Retinal pigment epithelial cell (primary cell): ENCODE data around the gene NACC2.

Experiments used
- DNase-seq: peaks from one replicate; pipeline ENCODE4 v3.0.0-alpha.2; 2010; ENCODE audit warnings: low read depth
- H3K4me3 ChIP-seq: 2 replicates; pipeline ENCODE4 v1.5.1; 2011; ENCODE audit warnings: mild to moderate bottlenecking, low read length, control low read depth, moderate library complexity
- TF ChIP-seq, protein P1 (sequence below): conservative IDR thresholded peaks from 2 replicates; pipeline ENCODE4 v1.5.1; 2011; ENCODE audit warnings: low read depth, low read length, control low read depth, inconsistent platforms

NACC2 gene

GRCh38 chr9:135998016-135998380 lies 97.1 kb downstream of the NACC2 start:
- no peak overlapping the region for H3K4me3 ChIP-seq
- DNase-seq: no peak
- TF ChIP-seq, protein P1, sequence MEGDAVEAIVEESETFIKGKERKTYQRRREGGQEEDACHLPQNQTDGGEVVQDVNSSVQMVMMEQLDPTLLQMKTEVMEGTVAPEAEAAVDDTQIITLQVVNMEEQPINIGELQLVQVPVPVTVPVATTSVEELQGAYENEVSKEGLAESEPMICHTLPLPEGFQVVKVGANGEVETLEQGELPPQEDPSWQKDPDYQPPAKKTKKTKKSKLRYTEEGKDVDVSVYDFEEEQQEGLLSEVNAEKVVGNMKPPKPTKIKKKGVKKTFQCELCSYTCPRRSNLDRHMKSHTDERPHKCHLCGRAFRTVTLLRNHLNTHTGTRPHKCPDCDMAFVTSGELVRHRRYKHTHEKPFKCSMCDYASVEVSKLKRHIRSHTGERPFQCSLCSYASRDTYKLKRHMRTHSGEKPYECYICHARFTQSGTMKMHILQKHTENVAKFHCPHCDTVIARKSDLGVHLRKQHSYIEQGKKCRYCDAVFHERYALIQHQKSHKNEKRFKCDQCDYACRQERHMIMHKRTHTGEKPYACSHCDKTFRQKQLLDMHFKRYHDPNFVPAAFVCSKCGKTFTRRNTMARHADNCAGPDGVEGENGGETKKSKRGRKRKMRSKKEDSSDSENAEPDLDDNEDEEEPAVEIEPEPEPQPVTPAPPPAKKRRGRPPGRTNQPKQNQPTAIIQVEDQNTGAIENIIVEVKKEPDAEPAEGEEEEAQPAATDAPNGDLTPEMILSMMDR: no peak

- TF ChIP-seq, protein P1: no peak
Measured at GRCh38 chr9:135997090-135998015, 97.7 kb downstream of the NACC2 start.

DNA sequence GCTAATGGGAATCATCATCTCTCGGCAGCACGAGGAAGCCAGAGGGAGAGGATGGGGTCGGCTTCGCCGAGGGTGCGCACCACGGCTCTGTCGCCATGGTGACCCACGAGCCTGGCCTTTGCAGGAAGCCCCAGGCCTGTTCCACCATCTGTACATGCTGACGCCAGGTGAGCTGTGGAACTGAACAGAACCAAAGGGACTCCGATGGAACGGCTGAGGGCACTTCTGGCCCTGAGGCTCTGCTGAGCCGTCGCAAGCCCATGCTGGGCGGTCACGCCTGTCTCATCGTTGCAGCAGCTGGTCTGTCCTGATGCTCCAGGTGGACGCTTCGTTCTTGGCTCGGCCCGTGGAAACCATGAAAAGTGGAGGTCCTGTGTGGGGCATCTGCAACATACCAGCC lies 99.3 kb downstream of the NACC2 start:
- no peak for DNase-seq
- H3K4me3 ChIP-seq: no peak overlapping the region
- TF ChIP-seq, protein P1: no peak

More at GRCh38 chr9:135997090-135998015, 97.7 kb downstream of the NACC2 start:
- DNase-seq: no peak
- H3K4me3 ChIP-seq: no peak overlapping the region

- no peak overlapping the region for H3K4me3 ChIP-seq
- TF ChIP-seq, protein P1: no peak
- DNase-seq: no peak
Measured at GRCh38 chr9:135994501-135995192, 100.4 kb downstream of the NACC2 start.

DNA sequence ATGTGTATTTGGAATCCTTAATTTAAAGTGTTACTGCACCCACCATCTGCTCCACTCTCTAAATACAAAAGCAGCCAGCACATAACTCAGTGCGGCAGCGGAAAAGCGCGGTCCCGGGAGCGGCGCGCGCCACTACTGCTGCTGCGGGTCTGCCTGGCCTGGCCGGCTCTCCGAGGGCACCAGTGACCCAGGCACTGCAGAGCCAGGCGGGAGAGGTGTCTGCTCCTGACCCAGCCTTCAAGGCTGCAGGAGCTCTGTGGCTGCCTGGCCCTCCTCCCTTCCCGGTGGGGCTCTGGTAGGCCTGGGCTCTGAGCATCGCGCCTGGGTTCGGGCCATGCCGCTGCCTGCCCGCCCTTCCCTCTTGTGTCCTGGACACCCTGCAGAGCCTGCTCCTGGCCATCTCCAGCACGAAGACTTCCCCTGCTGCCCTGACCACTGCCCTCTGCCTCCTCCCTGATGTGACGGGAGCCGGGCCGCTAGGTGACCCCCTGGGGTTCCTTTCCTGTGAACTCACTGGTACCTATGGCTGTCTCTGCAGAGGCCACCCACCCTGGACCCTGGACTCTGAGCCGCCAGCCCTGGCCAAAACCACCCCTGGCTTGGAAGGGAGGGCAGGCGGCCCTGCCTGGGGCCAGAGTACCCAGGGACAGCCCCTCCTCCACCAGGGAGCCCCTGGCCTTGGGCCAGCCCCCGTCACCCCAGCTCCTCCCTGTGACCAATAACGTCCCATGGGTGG lies 101.2 kb downstream of the NACC2 start:
- TF ChIP-seq, protein P1: no peak
- no peak overlapping the region for H3K4me3 ChIP-seq
- no peak for DNase-seq

GRCh38 chr9:135993409-135993742 lies 101.7 kb downstream of the NACC2 start:
- DNase-seq: no peak
- TF ChIP-seq, protein P1: no peak
- H3K4me3 ChIP-seq: no peak overlapping the region
